NOMO-1 (cell line): Measurements from ENCODE around the gene LMAN1L.
A peak's percentile ranks its signal among the peaks of the same experiment; 100 is the strongest.

Experiments
- DNase-seq, 2 experiments: peaks; one replicate each; lab custom pipeline; 2025; ENCODE audit not compliant: unreplicated experiment in 2 of 2; lab: John Stamatoyannopoulos, UW

LMAN1L gene

DNA sequence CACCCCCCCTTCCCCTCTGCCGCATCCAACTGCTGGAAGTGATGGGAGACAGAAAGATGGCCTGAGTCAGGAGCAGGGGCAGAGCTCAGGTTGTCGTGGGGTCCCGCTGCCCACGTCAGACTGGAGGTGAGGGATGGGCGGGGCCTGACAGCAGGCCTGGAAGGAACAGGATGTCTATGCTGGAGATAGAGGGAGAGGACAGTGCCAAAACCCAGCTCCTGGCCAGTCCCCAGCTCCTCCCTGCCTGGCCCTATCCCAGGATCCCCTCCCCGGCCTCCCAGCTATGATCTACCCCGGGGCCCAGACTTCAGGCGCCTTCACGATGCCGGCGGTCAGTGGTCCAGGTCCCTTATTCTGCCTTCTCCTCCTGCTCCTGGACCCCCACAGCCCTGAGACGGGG, at the start of gene LMAN1L:
Gene LMAN1L, plus strand, starts transcription at position 303 of the 400 bp plus-strand sequence. Its CDS starts 20 bp downstream, at position 323.
- DNase-seq: no peak

DNA sequence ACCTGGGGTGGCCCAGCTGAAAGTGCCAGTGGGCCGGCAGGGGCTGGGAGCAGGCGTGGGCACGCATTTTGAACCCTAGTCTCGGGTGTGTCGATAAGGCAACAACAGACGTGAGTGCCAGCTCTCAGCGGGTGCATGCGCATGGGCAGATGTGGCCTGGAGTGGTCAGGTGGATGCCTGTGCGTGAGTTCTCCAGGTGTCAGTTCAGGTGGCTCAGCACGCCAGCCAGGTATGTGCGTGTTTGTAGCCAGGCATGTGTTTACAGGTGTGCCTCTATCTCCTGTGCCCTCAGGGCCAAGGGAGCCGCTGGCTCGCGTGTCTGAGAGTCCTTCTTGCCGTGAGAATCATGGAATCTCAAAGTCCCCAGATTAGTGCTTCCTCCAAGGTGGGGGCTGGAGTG, 49.2 kb upstream of the LMAN1L start:
- DNase-seq: no peak

DNA sequence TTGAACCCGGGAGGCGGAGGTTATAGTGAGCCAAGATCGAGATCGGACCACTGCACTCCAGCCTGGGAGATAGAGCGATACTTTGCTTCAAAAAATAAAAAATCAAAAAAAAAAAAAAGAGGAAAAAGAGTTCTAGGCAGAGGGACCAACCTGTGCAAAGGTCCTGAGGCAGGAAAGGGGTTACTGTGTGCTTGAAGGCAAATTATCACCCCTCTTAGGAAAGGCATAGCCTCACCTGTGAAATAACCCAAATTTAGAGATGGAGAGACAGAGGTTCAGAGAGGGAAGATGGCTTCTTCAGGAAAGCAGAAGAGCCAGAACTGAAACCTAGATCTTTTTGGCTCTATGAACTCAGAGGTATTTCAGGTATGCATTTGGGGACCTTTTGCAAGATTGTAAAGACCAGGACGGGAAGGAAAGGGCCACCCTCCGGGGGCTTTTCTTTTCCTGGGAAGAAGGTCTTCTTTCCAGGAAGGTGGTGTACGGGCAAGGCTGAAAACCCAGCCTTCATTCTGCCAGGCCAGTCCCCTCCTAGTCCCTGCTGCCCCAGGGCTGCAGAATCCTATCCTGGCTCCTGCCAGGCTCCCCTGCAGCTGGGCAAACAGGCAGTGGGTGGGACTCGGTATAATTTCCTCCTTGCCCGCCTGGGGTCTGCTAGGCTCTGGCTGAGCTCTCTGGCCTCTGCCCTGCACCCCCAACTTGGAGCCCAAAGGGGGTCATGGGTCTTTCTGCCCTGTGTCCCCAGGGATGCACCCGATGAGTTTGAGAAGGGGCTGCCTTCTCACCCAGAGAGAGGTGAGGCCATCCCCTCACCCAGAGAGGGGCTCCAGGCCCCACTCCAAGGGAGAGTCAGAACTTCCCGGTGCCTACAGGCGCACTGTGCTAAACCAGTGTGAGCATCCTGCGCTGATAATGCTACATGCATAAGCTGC, 45.2 kb upstream of the LMAN1L start:
- no peak for DNase-seq

- no peak for DNase-seq
These were observed 44.4 kb upstream of the LMAN1L start for GRCh38 chr15:74768099-74768770.

GRCh38 chr15:74768771-74769342, 43.8 kb upstream of the LMAN1L start:
- DNase-seq: peak; percentile 40 to 41

DNA sequence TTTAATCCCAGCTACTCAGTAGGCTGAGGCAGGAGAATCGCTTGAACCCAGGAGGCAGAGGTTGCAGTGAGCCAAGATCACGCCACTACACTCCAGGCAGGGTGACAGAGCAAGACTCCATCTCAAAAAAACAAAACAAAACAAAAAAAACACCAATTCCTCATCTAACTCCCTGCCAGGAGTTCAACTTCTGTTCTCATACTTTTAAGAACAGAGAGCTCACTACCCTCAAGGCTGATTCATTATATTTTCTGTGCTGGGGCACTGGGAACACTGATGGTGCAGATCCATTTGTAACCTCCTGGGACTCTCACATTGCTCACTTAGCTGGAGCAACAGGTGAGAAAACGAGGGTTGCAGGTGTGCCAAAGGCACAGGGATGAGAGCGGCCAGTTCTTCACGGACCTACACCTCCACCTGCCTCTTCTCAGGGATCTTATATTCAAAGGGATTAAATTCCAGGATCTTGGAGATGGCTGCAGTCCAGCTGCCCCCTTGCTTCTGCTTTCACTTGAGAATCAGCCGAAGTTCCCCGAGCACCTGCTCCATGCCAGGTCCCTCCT, 43.1 kb upstream of the LMAN1L start:
- DNase-seq: no peak

- DNase-seq: no peak
These were observed 42.3 kb upstream of the LMAN1L start for GRCh38 chr15:74770211-74770903.

DNA sequence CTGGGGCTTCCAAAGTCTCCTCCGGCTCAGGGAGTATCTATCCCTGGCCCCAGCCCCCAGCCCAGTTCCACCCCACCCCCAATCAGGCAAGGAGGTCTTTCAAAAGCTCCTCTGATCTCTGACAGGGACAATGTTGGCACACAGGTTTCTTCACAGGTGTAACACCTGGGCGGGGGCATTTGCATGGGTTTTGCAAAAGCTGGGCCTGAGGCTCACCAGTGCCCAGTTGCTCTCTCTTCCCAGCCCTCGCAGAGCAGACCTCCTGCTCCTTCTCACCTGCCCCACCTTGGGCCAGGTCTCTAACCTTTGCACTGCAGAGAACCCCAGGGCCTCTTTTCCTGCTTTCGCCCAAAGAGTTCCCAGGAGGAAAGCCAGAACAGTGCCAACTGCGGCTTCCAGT, 39.3 kb upstream of the LMAN1L start:
- DNase-seq: no peak

GRCh38 chr15:74773731-74774252, 38.8 kb upstream of the LMAN1L start:
- DNase-seq: no peak

DNA sequence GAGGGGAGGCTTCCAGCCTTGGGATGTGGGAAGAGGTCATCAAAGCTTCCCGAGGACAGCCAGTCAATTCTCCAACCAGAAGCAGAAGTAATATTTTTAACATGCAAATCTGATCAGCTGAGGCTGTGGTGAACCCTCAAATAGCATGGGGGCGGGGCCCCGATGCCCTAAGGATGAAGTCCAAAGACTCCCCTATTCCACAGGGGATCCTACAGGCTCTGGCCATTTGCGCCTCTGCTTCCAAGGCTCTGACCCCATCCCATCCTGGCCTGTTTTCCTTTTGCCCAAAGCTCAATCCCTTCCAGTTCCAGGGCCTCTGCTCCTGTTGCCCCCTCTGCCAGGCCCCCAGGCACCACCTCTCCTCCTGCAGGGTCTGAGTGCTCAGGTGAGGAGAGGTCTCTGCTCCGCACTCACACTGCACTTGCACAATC, 37.5 kb upstream of the LMAN1L start:
- peak in 1 of 2 experiments; percentile 53 for DNase-seq

DNA sequence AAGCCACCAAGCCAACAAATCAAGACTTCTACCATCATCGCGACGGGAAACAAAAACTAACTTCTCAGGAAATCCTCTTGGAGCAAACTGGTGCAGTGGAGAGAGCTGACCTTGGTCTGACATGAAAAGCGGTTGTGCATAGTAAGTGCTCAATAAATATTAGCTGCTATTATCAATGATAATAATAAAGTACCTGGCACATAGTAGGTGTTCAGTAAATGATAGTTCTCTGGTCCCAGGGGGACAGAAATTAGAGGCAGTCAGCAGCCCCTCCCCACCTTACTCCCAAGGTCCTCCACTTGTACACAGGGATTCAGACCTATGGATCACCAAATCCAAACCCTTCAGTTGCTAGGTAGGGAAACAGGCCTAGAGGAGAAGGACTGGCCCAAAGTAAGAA, 36.7 kb upstream of the LMAN1L start:
- no peak for DNase-seq

DNA sequence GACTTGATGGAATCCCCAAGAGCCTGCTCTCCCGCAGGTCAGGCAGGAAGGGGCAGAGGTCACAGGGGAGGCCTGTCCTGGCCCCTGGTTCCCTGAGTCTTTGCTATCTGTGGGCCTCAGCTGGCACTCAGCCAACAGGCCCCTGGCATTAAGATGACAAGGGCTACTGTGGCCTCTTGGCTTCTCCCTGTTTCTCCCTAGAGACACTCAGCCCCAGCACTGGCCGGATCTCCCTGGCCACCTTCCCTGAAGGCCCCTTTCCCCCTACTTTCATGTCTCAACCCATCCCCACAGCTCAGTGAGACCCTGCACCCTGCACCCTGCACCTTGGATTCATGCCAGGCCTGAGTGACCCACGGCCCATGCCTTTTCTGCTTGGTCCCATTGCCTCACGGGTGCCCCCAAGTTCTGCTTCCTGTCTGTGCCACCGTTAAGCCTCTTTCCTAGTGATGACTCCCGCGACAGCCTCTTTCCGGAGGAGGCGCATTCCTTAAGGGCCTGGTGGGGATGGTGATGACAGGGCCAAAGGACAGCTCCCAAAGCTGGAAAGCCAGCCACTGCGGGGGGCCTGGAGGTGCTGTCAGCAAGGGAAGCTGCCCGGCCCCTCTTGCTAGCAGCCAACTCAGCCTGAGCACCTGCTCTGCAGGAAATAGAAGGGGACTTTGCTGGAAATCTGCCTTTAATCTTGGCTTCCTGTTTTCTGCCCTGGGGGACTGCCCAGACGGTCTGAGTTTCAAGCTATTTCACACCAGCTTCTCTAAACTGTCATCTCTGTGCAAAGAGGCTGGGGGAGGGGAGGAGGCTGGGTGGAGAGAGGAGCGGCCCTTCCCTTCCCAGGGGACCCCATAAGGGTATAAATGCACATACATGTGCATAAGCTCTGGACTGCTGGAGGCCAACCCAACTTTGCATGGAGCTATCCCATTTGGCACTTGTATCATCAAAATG, 35.5 kb upstream of the LMAN1L start:
- DNase-seq: peak; percentile 88

DNA sequence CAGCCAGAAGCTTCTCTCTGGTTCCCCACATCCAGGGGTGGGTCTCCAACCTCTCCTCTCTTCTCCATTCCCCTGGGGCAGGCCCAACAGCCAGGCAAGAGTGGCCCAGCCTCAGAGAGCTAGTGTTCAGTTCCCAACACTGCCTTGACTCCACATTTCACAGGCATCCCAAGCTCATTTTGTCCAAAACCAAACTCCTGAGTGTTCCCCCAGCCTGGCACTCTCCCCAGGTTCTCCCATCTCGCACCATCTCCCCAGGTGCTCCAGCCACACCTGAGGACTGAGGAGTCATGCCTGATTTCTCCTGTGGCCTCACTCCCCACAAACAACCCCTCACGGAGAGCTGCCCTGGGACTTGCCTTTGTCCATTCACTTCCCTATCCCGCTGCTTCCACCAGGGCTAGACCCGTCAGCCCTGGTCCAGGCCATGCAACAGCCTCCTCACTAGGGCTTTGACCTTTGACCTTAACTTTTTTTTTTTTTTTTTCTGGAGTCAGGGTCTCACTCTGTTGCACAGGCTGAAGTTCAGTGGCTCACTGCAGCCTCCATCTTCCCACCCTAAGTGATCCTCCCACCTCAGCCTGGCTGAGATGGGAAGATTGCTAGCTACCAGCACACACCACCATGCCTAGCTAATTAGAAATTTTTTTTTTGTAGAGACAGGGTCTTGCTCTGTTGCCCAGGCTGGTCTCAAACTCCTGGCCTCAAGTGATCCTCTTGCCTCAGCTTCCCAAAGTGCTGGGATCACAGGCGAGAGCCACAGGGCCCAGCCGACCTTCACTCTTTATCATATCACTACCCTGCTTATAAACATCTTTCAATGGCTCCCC, 34.7 kb upstream of the LMAN1L start:
- DNase-seq: no peak

DNA sequence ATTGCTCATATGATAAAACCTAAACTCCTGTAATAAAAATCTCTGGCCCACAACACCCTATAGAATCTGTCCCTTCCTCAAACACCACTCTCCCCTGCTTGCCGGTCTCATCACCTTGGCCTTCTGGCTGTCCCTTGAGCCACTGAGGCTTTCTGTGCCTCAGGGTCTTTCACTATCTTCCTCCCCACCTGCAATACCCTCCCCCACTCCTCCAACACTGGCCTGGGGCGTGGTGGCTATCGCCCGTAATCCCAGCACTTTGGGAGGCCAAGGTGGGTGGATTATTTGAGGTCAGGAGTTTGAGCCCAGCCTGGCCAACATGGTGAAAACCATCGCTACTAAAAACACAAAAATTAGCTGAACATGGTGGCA, 34.0 kb upstream of the LMAN1L start:
- no peak for DNase-seq

- no peak for DNase-seq
These were observed 33.4 kb upstream of the LMAN1L start for GRCh38 chr15:74779162-74779648.

- DNase-seq: peak; percentile 84 to 91
These were observed 31.9 kb upstream of the LMAN1L start for GRCh38 chr15:74780523-74781430.
